WTC11 (cell line): ENCODE results near the gene NUDT6.
"Not testable (repeated sequence)": the region's sequence is repeated elsewhere in the genome, so short reads cannot be mapped to it uniquely, and the experiment has no call there.

Experiments
- FOXP1 ChIP-seq: sonication (generic); formaldehyde crosslinking; IDR thresholded peaks from 2 replicates; pipeline ENCODE4 v1.8.0; 2022; ENCODE audit warnings: missing genetic modification reagents, mild to moderate bottlenecking, moderate library complexity, borderline replicate concordance
- RELA ChIP-seq: sonication (generic); formaldehyde crosslinking; IDR thresholded peaks from 2 replicates; pipeline ENCODE4 v1.8.1; 2022; ENCODE audit warnings: missing genetic modification reagents, mild to moderate bottlenecking, borderline replicate concordance
- TF ChIP-seq, protein P1 (sequence below): sonication (generic); formaldehyde crosslinking; IDR thresholded peaks from 2 replicates; pipeline ENCODE4 v1.8.0; 2022; ENCODE audit warnings: mild to moderate bottlenecking, missing genetic modification reagents

DNA sequence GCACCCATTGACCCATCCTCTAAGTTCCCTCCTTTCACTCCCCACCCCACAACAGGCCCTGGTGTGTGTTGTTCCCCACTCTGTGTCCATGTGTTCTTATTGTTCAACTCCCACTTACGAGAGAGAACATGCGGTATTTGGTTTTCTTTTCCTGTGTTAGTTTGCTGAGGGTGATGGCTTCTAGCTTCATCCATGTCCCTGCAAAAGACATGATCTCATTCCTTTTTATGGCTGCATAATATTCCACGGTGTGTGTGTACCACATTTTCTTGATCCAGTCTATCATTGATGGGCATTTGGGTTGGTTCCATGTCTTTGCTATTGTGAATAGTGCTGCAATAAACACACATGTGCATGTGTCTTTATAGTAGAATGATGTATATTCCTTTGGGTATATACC is 54.2 kb downstream of the NUDT6 start:
- TF ChIP-seq FOXP1, RELA (CRISPR knock-in tag): not testable (repeated sequence)
- TF ChIP-seq, protein P1, sequence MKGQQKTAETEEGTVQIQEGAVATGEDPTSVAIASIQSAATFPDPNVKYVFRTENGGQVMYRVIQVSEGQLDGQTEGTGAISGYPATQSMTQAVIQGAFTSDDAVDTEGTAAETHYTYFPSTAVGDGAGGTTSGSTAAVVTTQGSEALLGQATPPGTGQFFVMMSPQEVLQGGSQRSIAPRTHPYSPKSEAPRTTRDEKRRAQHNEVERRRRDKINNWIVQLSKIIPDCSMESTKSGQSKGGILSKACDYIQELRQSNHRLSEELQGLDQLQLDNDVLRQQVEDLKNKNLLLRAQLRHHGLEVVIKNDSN (CRISPR knock-in tag) = not testable (repeated sequence)
